HepG2 (cell line): ENCODE measurements around the gene DTYMK. TPM values are rescaled to one million over a fixed set of nuclear protein-coding genes. Genes with fewer than 3 reads are reported as not detected.

Experiments used
- ARHGAP35 ChIP-seq: sonication (generic); formaldehyde crosslinking; IDR thresholded peaks from 2 replicates; pipeline ENCODE4 v1.9.0; 2022; ENCODE audit warnings: mild to moderate bottlenecking, inconsistent platforms, moderate library complexity, missing genetic modification reagents, borderline replicate concordance
- EP300 ChIP-seq, 3 experiments: sonication (generic) in 1 of 3; formaldehyde crosslinking in 1 of 3; IDR thresholded peaks; 2 replicates each; pipeline versions ENCODE4 v1.5.1 to v1.6.1; 2011 to 2020; ENCODE audit warnings: low read depth in 2 of 3, low read length in 2 of 3, borderline replicate concordance in 1 of 3, improper control_type of control experiment in 1 of 3, mild to moderate bottlenecking in 1 of 3, missing genetic modification reagents in 1 of 3, moderate library complexity in 1 of 3
- FOXC1 ChIP-seq: sonication (generic); formaldehyde crosslinking; IDR thresholded peaks from 2 replicates; pipeline ENCODE4 v1.8.0; 2022; ENCODE audit warnings: mild to moderate bottlenecking, missing genetic modification reagents, borderline replicate concordance
- HCFC1 ChIP-seq: fragments of 150-350 bp; IDR thresholded peaks from 2 replicates; pipeline ENCODE4 v1.6.1; 2014; ENCODE audit warnings: low read depth, low read length
- HDAC2 ChIP-seq: sonication (generic); formaldehyde crosslinking; IDR thresholded peaks from 2 replicates; pipeline ENCODE4 v1.4.0; 2020; ENCODE audit warnings: missing genetic modification reagents
- KLF6 ChIP-seq: IDR thresholded peaks from 2 replicates; pipeline ENCODE4 v1.8.0; 2016; ENCODE audit warnings: missing biosample characterization, missing genetic modification reagents
- MAFF ChIP-seq: IDR thresholded peaks from 2 replicates; pipeline ENCODE4 v1.6.1; 2011; ENCODE audit warnings: low read depth, low read length, improper control_type of control experiment
- MTA3 ChIP-seq: sonication (generic); formaldehyde crosslinking; IDR thresholded peaks from 2 replicates; pipeline ENCODE4 v1.4.0; 2020; ENCODE audit warnings: missing genetic modification reagents
- REXO4 ChIP-seq: sonication (generic); formaldehyde crosslinking; IDR thresholded peaks from 2 replicates; pipeline ENCODE4 v1.8.0; 2022; ENCODE audit warnings: missing genetic modification reagents, mild to moderate bottlenecking, borderline replicate concordance
- TEAD2 ChIP-seq: sonication (generic); formaldehyde crosslinking; IDR thresholded peaks from 2 replicates; pipeline ENCODE4 v1.9.0; 2021; ENCODE audit warnings: missing genetic modification reagents
- ZBTB21 ChIP-seq: sonication (generic); formaldehyde crosslinking; IDR thresholded peaks from 2 replicates; pipeline ENCODE4 v1.4.0; 2020; ENCODE audit warnings: missing genetic modification reagents
- ZBTB3 ChIP-seq: sonication (generic); formaldehyde crosslinking; IDR thresholded peaks from 2 replicates; pipeline ENCODE4 v1.4.0; 2020; ENCODE audit warnings: low read depth, mild to moderate bottlenecking, moderate library complexity, missing genetic modification reagents, borderline replicate concordance
- ZNF143 ChIP-seq: sonication (generic); formaldehyde crosslinking; IDR thresholded peaks from 2 replicates; pipeline ENCODE4 v1.4.0; 2020; ENCODE audit warnings: missing genetic modification reagents
- ZNF343 ChIP-seq: sonication (generic); formaldehyde crosslinking; IDR thresholded peaks from 2 replicates; pipeline ENCODE4 v1.4.0; 2020; ENCODE audit warnings: mild to moderate bottlenecking, missing genetic modification reagents
- ZNF496 ChIP-seq: sonication (generic); formaldehyde crosslinking; IDR thresholded peaks from 2 replicates; pipeline ENCODE4 v1.8.1; 2023; ENCODE audit warnings: mild to moderate bottlenecking, moderate library complexity, missing genetic modification reagents; ENCODE audit not compliant: insufficient replicate concordance
- ZNF644 ChIP-seq: IDR thresholded peaks from 2 replicates; pipeline ENCODE4 v1.6.1; 2016; ENCODE audit warnings: low read depth
- ZNF780A ChIP-seq: sonication (generic); formaldehyde crosslinking; IDR thresholded peaks from 2 replicates; pipeline ENCODE4 v1.8.0; 2022; ENCODE audit warnings: mild to moderate bottlenecking, missing genetic modification reagents, moderate library complexity
- polyA plus RNA-seq, 8 experiments: library from polyadenylated mRNA; depleted of rRNA in 3 of 8; stranded (reverse) in 7 of 8; unstranded in 1 of 8; fragments of >200 nt; fragmentation: Illumina TruSeq in 4 of 8; extraction: Trizol in 4 of 8; gene quantifications; 2 replicates each; pipeline versions ENCODE4 v1.2.1 to v1.2.3, GENCODE V29; 2011 to 2016; ENCODE audit warnings: low read depth in 4 of 8, missing spikeins in 1 of 8, mixed read lengths in 1 of 8; ENCODE audit not compliant: insufficient read depth in 1 of 8
- total RNA-seq, 5 experiments: library from RNA; depleted of rRNA; stranded (reverse); fragments of >200 nt; fragmentation: Illumina TruSeq; extraction: Trizol; gene quantifications; 2 replicates each; pipeline ENCODE4 v1.2.3, GENCODE V29; 2016; ENCODE audit warnings: low read depth in 1 of 5
- TF ChIP-seq, protein P1 (sequence below): sonication (generic); formaldehyde crosslinking; IDR thresholded peaks from 2 replicates; pipeline ENCODE4 v1.5.1; 2020; ENCODE audit warnings: missing genetic modification reagents, mild to moderate bottlenecking, borderline replicate concordance
- TF ChIP-seq, protein P2 (sequence below): sonication (generic); formaldehyde crosslinking; IDR thresholded peaks from 2 replicates; pipeline ENCODE4 v1.4.0; 2020; ENCODE audit warnings: missing genetic modification reagents, borderline replicate concordance
- TF ChIP-seq, protein P3 (sequence below): sonication (generic); formaldehyde crosslinking; IDR thresholded peaks from 2 replicates; pipeline ENCODE4 v1.5.0; 2020; ENCODE audit warnings: mild to moderate bottlenecking, missing genetic modification reagents, moderate library complexity
- TF ChIP-seq, protein P4 (sequence below): conservative IDR thresholded peaks from 2 replicates; pipeline ENCODE4 v1.6.1; 2018; ENCODE audit warnings: missing genetic modification reagents

The DTYMK gene
- total and polyA plus RNA-seq, 2 of the 13 experiments (the other 11 are each of a cell fraction or from before 2014, with no cell fraction given) = 57.5 to 134 TPM

DNA sequence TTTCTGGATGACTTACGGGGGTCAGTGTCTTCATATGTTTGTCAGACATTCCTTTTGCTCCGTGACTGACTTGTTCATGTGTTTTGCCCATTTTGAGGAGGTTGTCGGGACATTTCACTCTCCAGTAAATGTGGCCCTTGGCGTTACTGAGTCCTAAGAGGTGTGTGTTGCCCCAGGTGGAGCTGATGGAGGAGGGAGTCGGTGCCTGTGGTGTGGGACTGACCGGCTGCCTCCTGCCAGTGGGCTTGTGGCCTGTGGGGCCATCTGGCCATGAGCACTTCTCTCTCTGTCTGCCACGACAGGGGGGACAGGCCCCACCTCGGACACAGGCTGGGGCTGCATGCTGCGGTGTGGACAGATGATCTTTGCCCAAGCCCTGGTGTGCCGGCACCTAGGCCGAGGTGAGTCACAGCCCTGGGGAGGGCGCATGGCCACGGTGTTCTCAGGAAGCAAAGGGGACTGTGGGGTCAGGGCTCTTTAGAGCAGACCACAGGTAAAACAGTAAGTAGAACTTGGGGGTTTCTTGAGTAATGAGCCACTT, 33.3 kb downstream of the DTYMK start (continued):
- TF ChIP-seq, protein P1, sequence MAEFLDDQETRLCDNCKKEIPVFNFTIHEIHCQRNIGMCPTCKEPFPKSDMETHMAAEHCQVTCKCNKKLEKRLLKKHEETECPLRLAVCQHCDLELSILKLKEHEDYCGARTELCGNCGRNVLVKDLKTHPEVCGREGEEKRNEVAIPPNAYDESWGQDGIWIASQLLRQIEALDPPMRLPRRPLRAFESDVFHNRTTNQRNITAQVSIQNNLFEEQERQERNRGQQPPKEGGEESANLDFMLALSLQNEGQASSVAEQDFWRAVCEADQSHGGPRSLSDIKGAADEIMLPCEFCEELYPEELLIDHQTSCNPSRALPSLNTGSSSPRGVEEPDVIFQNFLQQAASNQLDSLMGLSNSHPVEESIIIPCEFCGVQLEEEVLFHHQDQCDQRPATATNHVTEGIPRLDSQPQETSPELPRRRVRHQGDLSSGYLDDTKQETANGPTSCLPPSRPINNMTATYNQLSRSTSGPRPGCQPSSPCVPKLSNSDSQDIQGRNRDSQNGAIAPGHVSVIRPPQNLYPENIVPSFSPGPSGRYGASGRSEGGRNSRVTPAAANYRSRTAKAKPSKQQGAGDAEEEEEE = peak; percentile 79; the same call in 1 of the 2 replicates
- no peak for TF ChIP-seq FOXC1 (CRISPR knock-in tag)
- no peak for TF ChIP-seq ZNF343 (CRISPR knock-in tag)
- no peak for TF ChIP-seq ZNF780A (CRISPR knock-in tag)
- TF ChIP-seq, protein P2, sequence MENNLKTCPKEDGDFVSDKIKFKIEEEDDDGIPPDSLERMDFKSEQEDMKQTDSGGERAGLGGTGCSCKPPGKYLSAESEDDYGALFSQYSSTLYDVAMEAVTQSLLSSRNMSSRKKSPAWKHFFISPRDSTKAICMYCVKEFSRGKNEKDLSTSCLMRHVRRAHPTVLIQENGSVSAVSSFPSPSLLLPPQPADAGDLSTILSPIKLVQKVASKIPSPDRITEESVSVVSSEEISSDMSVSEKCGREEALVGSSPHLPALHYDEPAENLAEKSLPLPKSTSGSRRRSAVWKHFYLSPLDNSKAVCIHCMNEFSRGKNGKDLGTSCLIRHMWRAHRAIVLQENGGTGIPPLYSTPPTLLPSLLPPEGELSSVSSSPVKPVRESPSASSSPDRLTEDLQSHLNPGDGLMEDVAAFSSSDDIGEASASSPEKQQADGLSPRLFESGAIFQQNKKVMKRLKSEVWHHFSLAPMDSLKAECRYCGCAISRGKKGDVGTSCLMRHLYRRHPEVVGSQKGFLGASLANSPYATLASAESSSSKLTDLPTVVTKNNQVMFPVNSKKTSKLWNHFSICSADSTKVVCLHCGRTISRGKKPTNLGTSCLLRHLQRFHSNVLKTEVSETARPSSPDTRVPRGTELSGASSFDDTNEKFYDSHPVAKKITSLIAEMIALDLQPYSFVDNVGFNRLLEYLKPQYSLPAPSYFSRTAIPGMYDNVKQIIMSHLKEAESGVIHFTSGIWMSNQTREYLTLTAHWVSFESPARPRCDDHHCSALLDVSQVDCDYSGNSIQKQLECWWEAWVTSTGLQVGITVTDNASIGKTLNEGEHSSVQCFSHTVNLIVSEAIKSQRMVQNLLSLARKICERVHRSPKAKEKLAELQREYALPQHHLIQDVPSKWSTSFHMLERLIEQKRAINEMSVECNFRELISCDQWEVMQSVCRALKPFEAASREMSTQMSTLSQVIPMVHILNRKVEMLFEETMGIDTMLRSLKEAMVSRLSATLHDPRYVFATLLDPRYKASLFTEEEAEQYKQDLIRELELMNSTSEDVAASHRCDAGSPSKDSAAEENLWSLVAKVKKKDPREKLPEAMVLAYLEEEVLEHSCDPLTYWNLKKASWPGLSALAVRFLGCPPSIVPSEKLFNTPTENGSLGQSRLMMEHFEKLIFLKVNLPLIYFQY (CRISPR knock-in tag) = no peak
- TF ChIP-seq MAFF = no peak
- TF ChIP-seq KLF6 (CRISPR knock-in tag) = no peak; the same call in 1 of the 2 replicates
- TF ChIP-seq, protein P3, sequence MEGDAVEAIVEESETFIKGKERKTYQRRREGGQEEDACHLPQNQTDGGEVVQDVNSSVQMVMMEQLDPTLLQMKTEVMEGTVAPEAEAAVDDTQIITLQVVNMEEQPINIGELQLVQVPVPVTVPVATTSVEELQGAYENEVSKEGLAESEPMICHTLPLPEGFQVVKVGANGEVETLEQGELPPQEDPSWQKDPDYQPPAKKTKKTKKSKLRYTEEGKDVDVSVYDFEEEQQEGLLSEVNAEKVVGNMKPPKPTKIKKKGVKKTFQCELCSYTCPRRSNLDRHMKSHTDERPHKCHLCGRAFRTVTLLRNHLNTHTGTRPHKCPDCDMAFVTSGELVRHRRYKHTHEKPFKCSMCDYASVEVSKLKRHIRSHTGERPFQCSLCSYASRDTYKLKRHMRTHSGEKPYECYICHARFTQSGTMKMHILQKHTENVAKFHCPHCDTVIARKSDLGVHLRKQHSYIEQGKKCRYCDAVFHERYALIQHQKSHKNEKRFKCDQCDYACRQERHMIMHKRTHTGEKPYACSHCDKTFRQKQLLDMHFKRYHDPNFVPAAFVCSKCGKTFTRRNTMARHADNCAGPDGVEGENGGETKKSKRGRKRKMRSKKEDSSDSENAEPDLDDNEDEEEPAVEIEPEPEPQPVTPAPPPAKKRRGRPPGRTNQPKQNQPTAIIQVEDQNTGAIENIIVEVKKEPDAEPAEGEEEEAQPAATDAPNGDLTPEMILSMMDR (CRISPR knock-in tag) = peak; percentile 66
- TF ChIP-seq, protein P4, sequence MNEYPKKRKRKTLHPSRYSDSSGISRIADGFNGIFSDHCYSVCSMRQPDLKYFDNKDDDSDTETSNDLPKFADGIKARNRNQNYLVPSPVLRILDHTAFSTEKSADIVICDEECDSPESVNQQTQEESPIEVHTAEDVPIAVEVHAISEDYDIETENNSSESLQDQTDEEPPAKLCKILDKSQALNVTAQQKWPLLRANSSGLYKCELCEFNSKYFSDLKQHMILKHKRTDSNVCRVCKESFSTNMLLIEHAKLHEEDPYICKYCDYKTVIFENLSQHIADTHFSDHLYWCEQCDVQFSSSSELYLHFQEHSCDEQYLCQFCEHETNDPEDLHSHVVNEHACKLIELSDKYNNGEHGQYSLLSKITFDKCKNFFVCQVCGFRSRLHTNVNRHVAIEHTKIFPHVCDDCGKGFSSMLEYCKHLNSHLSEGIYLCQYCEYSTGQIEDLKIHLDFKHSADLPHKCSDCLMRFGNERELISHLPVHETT (CRISPR knock-in tag) = peak; percentile 69; the same call in 1 of the 2 replicates
- TF ChIP-seq ZNF644 = peak; percentile 35; the same call in 1 of the 2 replicates
- TF ChIP-seq ZBTB21 (CRISPR knock-in tag) = peak; percentile 36; the same call in 1 of the 2 replicates
- TF ChIP-seq ARHGAP35 = 0 out of 2 replicates have a peak, but pooled peaks have one; percentile 59
- TF ChIP-seq ZNF143 (CRISPR knock-in tag) = no peak
- peak; percentile 58 to 61; a peak in 3 of 4 replicates for TF ChIP-seq EP300 (IDR thresholded peaks at IDR 0.05; ENCODE audit: low read depth in 2 of 2, low read length in 2 of 2)
- peak; percentile 41; the same call in 1 of the 2 replicates for TF ChIP-seq EP300 (CRISPR knock-in tag; IDR thresholded peaks at IDR 0.05; ENCODE audit: borderline replicate concordance)
- TF ChIP-seq TEAD2 (CRISPR knock-in tag) = no peak
- TF ChIP-seq ZBTB3 (CRISPR knock-in tag) = no peak
- peak; percentile 95 for TF ChIP-seq HDAC2
- no peak for TF ChIP-seq HCFC1
- TF ChIP-seq ZNF496 (CRISPR knock-in tag) = no peak
- TF ChIP-seq REXO4 (CRISPR knock-in tag) = no peak
- no peak for TF ChIP-seq MTA3 (CRISPR knock-in tag)
